Hair follicular keratinocyte (primary cell): ENCODE measurements around the gene KLHDC8A. TPM values are rescaled to one million over a fixed set of nuclear protein-coding genes. Genes with fewer than 3 reads are reported as not detected.

Source experiments
- total RNA-seq: library from RNA; depleted of rRNA; stranded (reverse); fragments of >200 nt; gene quantifications from 2 replicates; pipeline ENCODE4 v1.2.3, GENCODE V29; 2015

KLHDC8A gene
- not detected in 2 replicates for total RNA-seq

DNA sequence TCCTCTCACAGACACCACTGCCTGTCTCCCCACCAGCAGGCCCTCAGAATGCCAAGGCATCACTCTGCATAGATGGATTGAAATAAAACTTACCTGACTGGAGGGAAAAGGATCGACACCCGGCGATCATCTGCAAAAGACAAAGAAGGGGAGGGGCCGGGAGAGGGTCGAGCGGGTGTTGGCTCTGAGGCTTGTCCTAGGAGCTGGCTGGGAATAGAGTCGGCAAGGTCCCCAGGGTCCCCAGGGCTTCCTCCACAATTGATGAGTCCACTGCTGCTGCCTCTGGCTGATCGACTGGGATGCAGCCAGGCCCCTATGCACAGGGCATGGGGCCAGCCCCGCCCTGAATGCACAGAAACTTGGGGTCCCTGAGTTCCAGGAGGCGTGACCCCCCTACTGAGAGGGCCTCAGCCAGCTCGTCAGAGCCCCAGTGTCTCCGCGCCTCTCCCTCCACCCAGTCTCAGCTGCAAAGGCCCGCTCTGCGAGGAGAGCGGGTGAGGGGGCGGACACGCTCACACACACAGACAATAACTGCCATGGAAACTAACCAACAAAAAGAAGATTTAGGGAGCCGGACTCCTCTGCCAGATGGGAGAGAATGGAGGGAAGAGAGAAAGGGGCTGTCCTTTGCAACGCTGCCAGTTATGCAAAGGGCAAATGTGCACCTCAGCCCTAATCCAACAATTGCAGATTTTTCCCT, at the start of gene KLHDC8A:
Gene KLHDC8A (minus strand): TSS at position 483 of the 700 bp plus-strand sequence. CDS start 13,318 bp downstream, outside the sequence.

GRCh38 chr1:205321162-205321958, 35.4 kb downstream of the KLHDC8A start, which contains the start of gene NUAK2:
Gene NUAK2 (minus strand): TSS chr1:205321745. CDS start chr1:205321628, 117 bp downstream.

Other genes starting within 250 kb of the KLHDC8A start
- 7.7 and 10.7 TPM in 2 replicates for gene RBBP5, start 234.9 kb downstream of the KLHDC8A start, total RNA-seq
- gene DSTYK, start 145.2 kb downstream of the KLHDC8A start, total RNA-seq, result 4.7 and 5.4 TPM in 2 replicates
- 1.8 and 2.1 TPM in 2 replicates for gene TMCC2, start 129.0 kb downstream of the KLHDC8A start, total RNA-seq
- 15.5 and 18.4 TPM in 2 replicates for gene NUAK2, start 35.2 kb downstream of the KLHDC8A start, total RNA-seq
- 2.1 and 7.1 TPM in 2 replicates for gene LEMD1, start 65.1 kb upstream of the KLHDC8A start, total RNA-seq
- gene BLACAT1, start 99.1 kb upstream of the KLHDC8A start, total RNA-seq, result 1.8 and 2.4 TPM in 2 replicates
- gene CDK18, start 147.7 kb upstream of the KLHDC8A start, total RNA-seq, result 12.7 and 17.3 TPM in 2 replicates